Measurements from ENCODE around the gene SPATA2. TPM values are rescaled to one million over a fixed set of nuclear protein-coding genes. Genes with fewer than 3 reads are reported as not detected.

Gene SPATA2
- polyA plus RNA-seq, 1 donor, result 14.4 TPM

DNA sequence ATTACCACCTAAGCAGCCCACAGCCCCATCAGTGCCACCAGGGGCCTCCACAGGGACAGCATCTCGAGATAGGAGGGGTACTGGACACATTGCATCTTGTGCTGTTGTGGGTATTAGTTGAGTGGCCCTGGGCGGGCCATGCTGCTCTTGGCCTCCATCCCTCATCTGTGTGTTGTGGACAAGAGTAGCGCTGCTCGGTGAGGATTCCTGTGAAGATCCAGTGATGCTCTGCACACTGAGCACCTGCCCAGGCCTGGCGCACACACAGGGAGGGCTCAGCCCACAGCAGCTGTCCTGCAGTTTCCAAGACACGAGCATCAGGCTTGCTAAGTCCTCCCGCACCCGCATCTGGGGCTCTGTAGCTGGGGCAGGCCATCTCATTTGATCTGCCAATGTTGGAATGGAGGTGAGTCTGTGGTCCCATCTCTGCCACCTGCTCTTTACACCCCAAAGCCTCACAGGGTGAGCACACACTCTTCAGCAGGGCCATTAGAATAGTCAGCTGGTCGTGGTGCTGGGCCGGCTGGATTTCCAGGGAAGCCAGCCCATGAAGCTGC, 32.0 kb downstream of the SPATA2 start:
- H3K9me3 ChIP-seq (ENCODE audit: control insufficient read depth, low read depth, low read length), result no peaks in the 10 kb centered on the region
- H3K27me3 ChIP-seq (ENCODE audit: control insufficient read depth, insufficient read depth, low read length), result no peaks in the 10 kb centered on the region
- no peak overlapping the region for H3K4me3 ChIP-seq (ENCODE audit: low read length)
- no peak overlapping the region for H3K27ac ChIP-seq (ENCODE audit: low read length)
- no peak for DNase-seq
- no CpG with 5 or more reads among the region's 10 CpGs for WGBS (ENCODE audit: insufficient coverage, low lambda C conversion rate)
- no peaks in the 10 kb centered on the region for H3K4me1 ChIP-seq (ENCODE audit: control insufficient read depth, insufficient read depth, low read length)
- H3K36me3 ChIP-seq (ENCODE audit: control insufficient read depth, insufficient read depth, low read length), result peaks cover 66% of the 10 kb centered on the region

GRCh38 chr20:49882171-49882970, 33.0 kb downstream of the SPATA2 start:
- DNase-seq, result no peak
- Histone ChIP-seq H3K9me3 (ENCODE audit: control insufficient read depth, low read depth, low read length) (no peaks in the 10 kb centered on the region), H3K4me3 (ENCODE audit: low read length) (no peak overlapping the region), H3K4me1 (ENCODE audit: control insufficient read depth, insufficient read depth, low read length) (no peaks in the 10 kb centered on the region), H3K27ac (ENCODE audit: low read length) (no peak overlapping the region), H3K36me3 (ENCODE audit: control insufficient read depth, insufficient read depth, low read length) (peaks cover 59% of the 10 kb centered on the region), H3K27me3 (ENCODE audit: control insufficient read depth, insufficient read depth, low read length) (no peaks in the 10 kb centered on the region)
- 80% methylated on average over 2 of the region's 29 CpGs for WGBS (ENCODE audit: insufficient coverage, low lambda C conversion rate)

DNA sequence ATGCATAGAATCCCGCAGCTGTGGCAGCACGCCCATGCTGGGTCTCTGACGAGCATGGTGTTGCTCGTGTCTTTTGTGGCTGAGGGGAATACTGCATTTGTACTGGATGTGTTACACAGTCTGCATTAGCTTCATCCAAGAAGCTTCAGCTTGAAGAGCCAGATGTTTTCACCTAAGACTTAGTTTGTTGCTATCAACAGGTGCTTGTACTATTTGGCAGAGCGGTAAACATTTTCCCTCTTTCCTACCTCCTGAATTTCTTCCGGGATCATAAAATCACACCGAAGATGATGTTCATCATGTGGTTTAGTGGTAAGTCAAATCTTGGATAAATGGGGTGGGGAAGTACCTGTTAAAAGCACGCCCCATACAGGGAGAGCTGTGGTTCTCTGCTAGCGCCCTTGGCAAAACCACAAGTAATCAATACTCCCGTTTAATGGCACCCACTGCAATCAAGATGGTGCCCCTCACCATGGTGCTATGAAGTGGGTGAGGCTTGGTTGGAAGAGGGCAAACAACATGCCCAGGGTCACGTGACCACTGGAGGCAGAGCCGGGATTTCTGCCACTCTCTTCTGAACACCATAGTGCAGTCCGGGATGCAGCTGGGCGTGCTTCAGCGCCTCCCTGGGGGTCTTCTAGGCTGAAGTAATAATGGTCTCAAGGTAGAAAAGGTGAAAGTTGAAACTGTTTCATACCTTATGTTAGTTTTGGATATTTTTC, 34.4 kb downstream of the SPATA2 start:
- Histone ChIP-seq H3K27ac (ENCODE audit: low read length) (no peak overlapping the region), H3K4me3 (ENCODE audit: low read length) (no peak overlapping the region), H3K36me3 (ENCODE audit: control insufficient read depth, insufficient read depth, low read length) (peaks cover 53% of the 10 kb centered on the region), H3K27me3 (ENCODE audit: control insufficient read depth, insufficient read depth, low read length) (no peaks in the 10 kb centered on the region), H3K9me3 (ENCODE audit: control insufficient read depth, low read depth, low read length) (no peaks in the 10 kb centered on the region), H3K4me1 (ENCODE audit: control insufficient read depth, insufficient read depth, low read length) (no peaks in the 10 kb centered on the region)
- no peak for DNase-seq
- WGBS (ENCODE audit: insufficient coverage, low lambda C conversion rate), result no CpG with 5 or more reads among the region's 15 CpGs

GRCh38 chr20:49880177-49880576, 35.2 kb downstream of the SPATA2 start:
- H3K4me1 ChIP-seq (ENCODE audit: control insufficient read depth, insufficient read depth, low read length), result no peaks in the 10 kb centered on the region
- DNase-seq, result no peak
- no CpG with 5 or more reads among the region's 3 CpGs for WGBS (ENCODE audit: insufficient coverage, low lambda C conversion rate)
- peaks cover 50% of the 10 kb centered on the region for H3K36me3 ChIP-seq (ENCODE audit: control insufficient read depth, insufficient read depth, low read length)
- H3K27ac ChIP-seq (ENCODE audit: low read length), result no peak overlapping the region
- H3K27me3 ChIP-seq (ENCODE audit: control insufficient read depth, insufficient read depth, low read length), result no peaks in the 10 kb centered on the region
- no peaks in the 10 kb centered on the region for H3K9me3 ChIP-seq (ENCODE audit: control insufficient read depth, low read depth, low read length)
- no peak overlapping the region for H3K4me3 ChIP-seq (ENCODE audit: low read length)

- no CpG with 5 or more reads among the region's 1 CpG for WGBS (ENCODE audit: insufficient coverage, low lambda C conversion rate)
- Histone ChIP-seq H3K36me3 (ENCODE audit: control insufficient read depth, insufficient read depth, low read length) (peaks cover 44% of the 10 kb centered on the region), H3K4me1 (ENCODE audit: control insufficient read depth, insufficient read depth, low read length) (no peaks in the 10 kb centered on the region), H3K4me3 (ENCODE audit: low read length) (no peak overlapping the region), H3K27ac (ENCODE audit: low read length) (no peak overlapping the region), H3K9me3 (ENCODE audit: control insufficient read depth, low read depth, low read length) (no peaks in the 10 kb centered on the region), H3K27me3 (ENCODE audit: control insufficient read depth, insufficient read depth, low read length) (no peaks in the 10 kb centered on the region)
- DNase-seq, result no peak
Observed at GRCh38 chr20:49878977-49879376, 36.4 kb downstream of the SPATA2 start.

GRCh38 chr20:49877386-49877921, 37.9 kb downstream of the SPATA2 start:
- H3K27me3 ChIP-seq (ENCODE audit: control insufficient read depth, insufficient read depth, low read length), result no peaks in the 10 kb centered on the region
- H3K4me1 ChIP-seq (ENCODE audit: control insufficient read depth, insufficient read depth, low read length), result no peaks in the 10 kb centered on the region
- 40% methylated on average over 1 of the region's 4 CpGs for WGBS (ENCODE audit: insufficient coverage, low lambda C conversion rate)
- no peak overlapping the region for H3K4me3 ChIP-seq (ENCODE audit: low read length)
- no peak for DNase-seq
- H3K9me3 ChIP-seq (ENCODE audit: control insufficient read depth, low read depth, low read length), result no peaks in the 10 kb centered on the region
- H3K27ac ChIP-seq (ENCODE audit: low read length), result no peak overlapping the region
- H3K36me3 ChIP-seq (ENCODE audit: control insufficient read depth, insufficient read depth, low read length), result peaks cover 36% of the 10 kb centered on the region

DNA sequence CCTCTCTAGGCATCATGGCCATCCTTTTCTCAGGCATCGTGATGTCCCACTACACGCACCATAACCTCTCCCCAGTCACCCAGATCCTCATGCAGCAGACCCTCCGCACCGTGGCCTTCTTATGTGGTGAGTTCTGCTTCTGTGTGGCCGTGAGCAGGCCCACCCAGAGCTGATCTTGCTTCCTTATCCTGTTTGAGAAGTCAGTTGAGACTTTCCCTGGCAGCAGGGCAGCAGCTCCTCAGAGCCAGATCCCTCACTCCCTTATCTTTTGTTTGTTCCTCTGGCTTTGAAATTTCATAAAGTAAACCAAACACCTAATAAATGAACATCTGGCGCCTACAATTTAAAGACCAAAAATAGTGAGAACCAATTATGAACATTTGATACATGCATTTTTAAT, 40.6 kb downstream of the SPATA2 start:
- peaks cover 23% of the 10 kb centered on the region for H3K36me3 ChIP-seq (ENCODE audit: control insufficient read depth, insufficient read depth, low read length)
- H3K27ac ChIP-seq (ENCODE audit: low read length), result no peak overlapping the region
- no CpG with 5 or more reads among the region's 6 CpGs for WGBS (ENCODE audit: insufficient coverage, low lambda C conversion rate)
- H3K4me3 ChIP-seq (ENCODE audit: low read length), result no peak overlapping the region
- H3K9me3 ChIP-seq (ENCODE audit: control insufficient read depth, low read depth, low read length), result no peaks in the 10 kb centered on the region
- no peaks in the 10 kb centered on the region for H3K4me1 ChIP-seq (ENCODE audit: control insufficient read depth, insufficient read depth, low read length)
- DNase-seq, result no peak
- H3K27me3 ChIP-seq (ENCODE audit: control insufficient read depth, insufficient read depth, low read length), result no peaks in the 10 kb centered on the region

GRCh38 chr20:49872056-49872455, 43.3 kb downstream of the SPATA2 start:
- no CpG with 5 or more reads among the region's 1 CpG for WGBS (ENCODE audit: insufficient coverage, low lambda C conversion rate)
- no peak for DNase-seq

DNA sequence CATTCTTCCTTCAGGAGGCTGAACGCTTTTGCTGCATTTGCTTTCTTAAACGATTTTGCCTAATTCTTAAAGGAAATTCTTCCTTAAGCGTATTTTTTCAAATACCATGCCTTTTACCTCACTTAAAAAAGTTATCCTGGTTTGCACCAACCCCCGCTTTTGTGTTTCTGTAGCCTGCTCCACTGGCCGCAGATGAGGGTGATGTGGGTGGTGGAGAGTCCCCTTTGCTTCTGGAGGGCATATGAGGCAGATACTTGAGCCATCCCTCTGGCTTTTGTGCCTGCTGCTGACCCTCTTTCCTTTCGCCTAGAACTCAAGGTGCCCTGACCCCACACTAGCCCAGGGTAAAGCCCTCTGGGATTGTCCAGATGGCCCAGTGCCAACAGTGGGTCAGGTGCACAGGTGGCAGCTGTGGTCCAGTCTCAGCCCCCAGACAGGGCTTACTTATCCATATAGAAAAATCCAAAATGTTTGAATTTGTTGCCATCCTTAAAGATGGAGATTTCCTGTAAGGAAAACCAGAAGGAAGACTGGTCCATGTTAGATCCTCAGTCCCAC, 43.9 kb downstream of the SPATA2 start:
- WGBS (ENCODE audit: insufficient coverage, low lambda C conversion rate), result 83% methylated on average over 2 of the region's 6 CpGs
- Histone ChIP-seq H3K27ac (ENCODE audit: low read length) (no peak overlapping the region), H3K4me3 (ENCODE audit: low read length) (no peak overlapping the region), H3K9me3 (ENCODE audit: control insufficient read depth, low read depth, low read length) (no peaks in the 10 kb centered on the region), H3K27me3 (ENCODE audit: control insufficient read depth, insufficient read depth, low read length) (no peaks in the 10 kb centered on the region), H3K4me1 (ENCODE audit: control insufficient read depth, insufficient read depth, low read length) (no peaks in the 10 kb centered on the region), H3K36me3 (ENCODE audit: control insufficient read depth, insufficient read depth, low read length) (peaks cover 27% of the 10 kb centered on the region)
- no peak for DNase-seq

More at GRCh38 chr20:49872056-49872455, 43.3 kb downstream of the SPATA2 start:
- no peaks in the 10 kb centered on the region for H3K9me3 ChIP-seq (ENCODE audit: control insufficient read depth, low read depth, low read length)
- no peaks in the 10 kb centered on the region for H3K4me1 ChIP-seq (ENCODE audit: control insufficient read depth, insufficient read depth, low read length)
- no peaks in the 10 kb centered on the region for H3K27me3 ChIP-seq (ENCODE audit: control insufficient read depth, insufficient read depth, low read length)
- no peak overlapping the region for H3K4me3 ChIP-seq (ENCODE audit: low read length)
- peaks cover 27% of the 10 kb centered on the region for H3K36me3 ChIP-seq (ENCODE audit: control insufficient read depth, insufficient read depth, low read length)
- no peak overlapping the region for H3K27ac ChIP-seq (ENCODE audit: low read length)

DNA sequence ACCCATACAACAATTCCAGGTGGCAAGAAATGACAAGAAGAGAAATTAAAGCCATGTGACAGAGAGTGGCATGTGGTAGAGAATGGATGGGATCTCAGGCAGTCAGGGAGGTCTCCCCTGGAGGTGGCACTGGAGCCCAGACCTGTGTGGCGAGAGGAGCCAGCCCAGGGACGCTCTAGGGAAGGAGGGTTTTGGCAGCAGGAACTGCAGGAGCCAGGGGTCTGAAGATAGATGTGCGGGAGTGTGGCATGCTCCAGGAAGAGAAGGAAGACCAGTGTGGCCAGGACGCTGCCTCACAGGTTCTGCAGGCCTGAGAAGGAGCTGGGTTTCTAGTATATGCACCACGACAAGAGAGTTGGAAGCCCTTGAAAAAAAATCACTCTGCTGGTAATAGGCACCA, 45.1 kb downstream of the SPATA2 start:
- DNase-seq, result no peak
- H3K36me3 ChIP-seq (ENCODE audit: control insufficient read depth, insufficient read depth, low read length), result peaks cover 29% of the 10 kb centered on the region
- H3K27me3 ChIP-seq (ENCODE audit: control insufficient read depth, insufficient read depth, low read length), result no peaks in the 10 kb centered on the region
- no peaks in the 10 kb centered on the region for H3K9me3 ChIP-seq (ENCODE audit: control insufficient read depth, low read depth, low read length)
- no peak overlapping the region for H3K27ac ChIP-seq (ENCODE audit: low read length)
- no peaks in the 10 kb centered on the region for H3K4me1 ChIP-seq (ENCODE audit: control insufficient read depth, insufficient read depth, low read length)
- H3K4me3 ChIP-seq (ENCODE audit: low read length), result no peak overlapping the region
- WGBS (ENCODE audit: insufficient coverage, low lambda C conversion rate), result 67% methylated on average over 1 of the region's 5 CpGs

Data from large intestine (tissue), 3 donors.